ENCODE data around the gene EIF5. TPM values are rescaled to one million over a fixed set of nuclear protein-coding genes. Genes with fewer than 3 reads are reported as not detected.

The EIF5 gene
- total and polyA plus RNA-seq, 3 donors from 2014 or later: 308 to 366 (median 309) TPM

DNA sequence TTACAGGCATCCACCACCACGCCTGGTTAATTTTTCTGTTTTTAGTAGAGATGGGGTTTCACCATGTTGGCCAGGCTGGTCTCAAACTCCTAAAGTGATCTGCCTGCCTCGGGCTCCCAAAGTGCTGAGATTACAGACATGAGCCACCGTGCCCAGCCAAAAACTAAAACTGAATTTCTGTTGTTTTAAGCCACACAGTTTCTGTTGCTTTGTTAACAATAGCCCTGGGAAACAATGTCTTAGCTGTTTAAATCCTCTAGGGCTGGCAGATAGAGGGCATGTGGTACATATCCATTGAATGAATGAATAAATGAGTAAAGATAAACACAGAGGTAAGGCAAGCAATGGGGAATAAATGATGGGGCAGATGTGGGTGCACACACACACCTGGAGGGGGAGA is 8.0 kb upstream of the EIF5 start:
- TF ChIP-seq, protein P1, sequence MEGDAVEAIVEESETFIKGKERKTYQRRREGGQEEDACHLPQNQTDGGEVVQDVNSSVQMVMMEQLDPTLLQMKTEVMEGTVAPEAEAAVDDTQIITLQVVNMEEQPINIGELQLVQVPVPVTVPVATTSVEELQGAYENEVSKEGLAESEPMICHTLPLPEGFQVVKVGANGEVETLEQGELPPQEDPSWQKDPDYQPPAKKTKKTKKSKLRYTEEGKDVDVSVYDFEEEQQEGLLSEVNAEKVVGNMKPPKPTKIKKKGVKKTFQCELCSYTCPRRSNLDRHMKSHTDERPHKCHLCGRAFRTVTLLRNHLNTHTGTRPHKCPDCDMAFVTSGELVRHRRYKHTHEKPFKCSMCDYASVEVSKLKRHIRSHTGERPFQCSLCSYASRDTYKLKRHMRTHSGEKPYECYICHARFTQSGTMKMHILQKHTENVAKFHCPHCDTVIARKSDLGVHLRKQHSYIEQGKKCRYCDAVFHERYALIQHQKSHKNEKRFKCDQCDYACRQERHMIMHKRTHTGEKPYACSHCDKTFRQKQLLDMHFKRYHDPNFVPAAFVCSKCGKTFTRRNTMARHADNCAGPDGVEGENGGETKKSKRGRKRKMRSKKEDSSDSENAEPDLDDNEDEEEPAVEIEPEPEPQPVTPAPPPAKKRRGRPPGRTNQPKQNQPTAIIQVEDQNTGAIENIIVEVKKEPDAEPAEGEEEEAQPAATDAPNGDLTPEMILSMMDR (IDR thresholded peaks at IDR 0.05): no peak
- no peak for TF ChIP-seq POLR2A (IDR thresholded peaks at IDR 0.05)
- Histone ChIP-seq H3K9me3 (no peaks in the 10 kb centered on the region), H3K27ac (no peak overlapping the region), H3K27me3 (no peaks in the 10 kb centered on the region), H3K36me3 (ENCODE audit: low read depth, missing control alignments) (no peaks in the 10 kb centered on the region), H3K4me1 (no peaks in the 10 kb centered on the region), H3K4me3 (no peak overlapping the region)
- 72 to 82% methylated on average over 3 of the region's 3 CpGs for WGBS, 2 donors
- intact Hi-C loops (cut with DNase I; ENCODE audit: low total_unique reads): no loop called here
- no peak for DNase-seq

DNA sequence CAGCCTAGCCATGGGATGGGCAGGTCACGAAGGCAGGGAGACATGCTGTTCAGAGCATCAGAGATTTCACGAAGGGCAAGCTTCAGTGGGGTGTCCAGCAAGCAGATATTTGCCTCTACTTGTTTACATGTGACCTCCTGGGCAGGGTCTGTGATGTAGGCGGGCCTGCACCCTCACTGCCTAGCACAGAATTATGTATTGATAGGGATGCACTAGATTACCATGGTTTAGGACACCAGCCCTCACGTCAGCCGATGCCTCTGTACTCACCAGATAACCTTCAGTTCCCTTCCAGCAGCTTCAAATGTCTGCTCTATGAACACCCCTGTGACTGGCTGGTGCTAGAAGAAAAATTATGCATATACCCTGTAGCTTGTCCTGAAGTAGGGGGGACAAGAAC is 5.1 kb upstream of the EIF5 start:
- Histone ChIP-seq H3K4me1 (peaks cover 11% of the 10 kb centered on the region), H3K9me3 (no peaks in the 10 kb centered on the region), H3K4me3 (no peak overlapping the region), H3K27me3 (no peaks in the 10 kb centered on the region), H3K27ac (no peak overlapping the region), H3K36me3 (ENCODE audit: low read depth, missing control alignments) (no peaks in the 10 kb centered on the region)
- no peak for DNase-seq
- intact Hi-C loops (cut with DNase I; ENCODE audit: low total_unique reads): no loop called here
- TF ChIP-seq, protein P1 (IDR thresholded peaks at IDR 0.05): no peak
- no peak for TF ChIP-seq POLR2A (IDR thresholded peaks at IDR 0.05)
- WGBS, 2 donors: 88 to 90% methylated on average over 5 of the region's 5 CpGs

DNA sequence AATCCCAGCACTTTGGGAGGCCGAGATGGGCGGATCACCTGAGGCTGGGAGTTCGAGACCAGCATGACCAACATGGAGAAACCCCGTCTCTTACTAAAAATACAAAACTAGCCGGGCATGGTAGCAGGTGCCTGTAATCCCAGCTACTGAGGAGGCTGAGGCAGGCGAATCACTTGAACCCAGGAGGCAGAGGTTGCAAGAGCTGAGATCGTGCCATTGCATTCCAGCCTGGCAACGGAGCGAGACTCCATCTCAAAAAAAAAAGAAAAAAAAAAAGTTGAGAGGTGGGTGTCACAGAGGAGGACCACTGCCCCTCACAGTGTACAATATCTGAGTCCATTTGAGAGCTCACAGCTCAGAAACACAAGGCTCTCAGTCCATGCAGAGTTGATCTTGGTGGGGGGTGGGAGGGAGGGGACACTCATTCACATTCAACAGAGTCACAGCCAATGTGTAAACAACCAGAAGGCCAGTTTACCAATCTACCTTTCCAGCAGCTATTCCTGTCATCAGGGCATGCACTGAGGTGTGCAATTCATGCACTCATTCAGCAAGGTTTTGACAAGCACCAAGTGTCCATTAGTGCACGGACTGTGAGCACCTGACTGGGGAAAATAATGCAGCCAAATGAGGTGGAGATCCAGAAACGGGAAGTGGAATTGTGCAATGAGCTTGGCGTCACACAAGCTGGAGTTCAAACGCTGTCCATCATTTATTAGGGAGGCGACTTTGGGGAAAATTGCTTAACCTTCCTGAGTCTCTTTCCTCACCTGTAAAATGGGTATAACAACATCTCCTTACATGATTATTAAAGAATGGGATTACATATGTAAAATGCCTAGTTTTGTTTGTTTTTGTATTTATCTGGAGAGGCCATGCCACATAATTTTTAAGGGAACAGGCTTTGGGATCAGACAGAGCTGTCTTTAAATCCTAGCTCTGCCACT is 4.4 kb upstream of the EIF5 start:
- H3K9me3 ChIP-seq: no peaks in the 10 kb centered on the region
- no peak overlapping the region for H3K4me3 ChIP-seq
- no peaks in the 10 kb centered on the region for H3K27me3 ChIP-seq
- H3K4me1 ChIP-seq: peaks cover 11% of the 10 kb centered on the region
- DNase-seq: peak; percentile 30
- H3K36me3 ChIP-seq (ENCODE audit: low read depth, missing control alignments): no peaks in the 10 kb centered on the region
- H3K27ac ChIP-seq: no peak overlapping the region
- intact Hi-C loops (cut with DNase I; ENCODE audit: low total_unique reads): no loop called here
- whole genome bisulfite sequencing, 2 donors: 80 to 85% methylated on average over 11 to 14 of the region's 14 CpGs
- TF ChIP-seq POLR2A (IDR thresholded peaks at IDR 0.05): no peak
- TF ChIP-seq, protein P1 (IDR thresholded peaks at IDR 0.05): no peak

DNA sequence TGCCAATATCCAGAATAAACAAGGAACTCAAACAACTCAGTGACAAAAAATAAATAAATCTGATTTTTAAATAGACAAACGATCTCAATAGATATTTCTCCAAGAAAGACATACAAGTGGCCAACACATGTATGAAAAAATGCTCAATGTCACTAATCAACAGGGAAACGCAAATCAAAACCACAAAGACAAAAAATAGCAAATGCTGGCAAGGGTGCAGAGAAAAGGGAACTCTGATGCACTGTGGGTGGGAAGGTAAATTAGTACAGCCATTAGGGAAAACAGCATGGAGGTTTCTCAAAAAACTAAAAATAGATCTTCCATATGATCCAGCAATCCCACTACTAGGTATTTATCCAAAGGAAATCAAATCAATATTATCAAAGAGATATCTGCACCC is 3.5 kb upstream of the EIF5 start:
- no peak overlapping the region for H3K27ac ChIP-seq

More for the DNA sequence above, 3.5 kb upstream of the EIF5 start:
- 46 to 60% methylated on average over 2 of the region's 2 CpGs for WGBS, 2 donors
- no peak overlapping the region for H3K4me3 ChIP-seq
- no peaks in the 10 kb centered on the region for H3K27me3 ChIP-seq
- no peaks in the 10 kb centered on the region for H3K9me3 ChIP-seq
- no peaks in the 10 kb centered on the region for H3K36me3 ChIP-seq (ENCODE audit: low read depth, missing control alignments)
- intact Hi-C loops (cut with DNase I; ENCODE audit: low total_unique reads): no loop called here
- H3K4me1 ChIP-seq: peaks cover 11% of the 10 kb centered on the region
- no peak for DNase-seq
- no peak for TF ChIP-seq POLR2A (IDR thresholded peaks at IDR 0.05)
- TF ChIP-seq, protein P1 (IDR thresholded peaks at IDR 0.05): no peak
